GM19239 (cell line): ENCODE results near the gene KCNG1.
"Not testable (repeated sequence)": the region's sequence is repeated elsewhere in the genome, so short reads cannot be mapped to it uniquely, and the experiment has no call there.

Experiments used
- DNase-seq: peaks from one replicate; pipeline ENCODE4 v3.0.0; 2011; ENCODE audit warnings: low spot score; ENCODE audit not compliant: insufficient read length
- FAIRE-seq: peaks from 2 replicates; lab custom pipeline; 2011; peaks lifted over from hg19 to GRCh38; lab: Jason Lieb, UNC

KCNG1 gene, protein sequence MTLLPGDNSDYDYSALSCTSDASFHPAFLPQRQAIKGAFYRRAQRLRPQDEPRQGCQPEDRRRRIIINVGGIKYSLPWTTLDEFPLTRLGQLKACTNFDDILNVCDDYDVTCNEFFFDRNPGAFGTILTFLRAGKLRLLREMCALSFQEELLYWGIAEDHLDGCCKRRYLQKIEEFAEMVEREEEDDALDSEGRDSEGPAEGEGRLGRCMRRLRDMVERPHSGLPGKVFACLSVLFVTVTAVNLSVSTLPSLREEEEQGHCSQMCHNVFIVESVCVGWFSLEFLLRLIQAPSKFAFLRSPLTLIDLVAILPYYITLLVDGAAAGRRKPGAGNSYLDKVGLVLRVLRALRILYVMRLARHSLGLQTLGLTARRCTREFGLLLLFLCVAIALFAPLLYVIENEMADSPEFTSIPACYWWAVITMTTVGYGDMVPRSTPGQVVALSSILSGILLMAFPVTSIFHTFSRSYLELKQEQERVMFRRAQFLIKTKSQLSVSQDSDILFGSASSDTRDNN

DNA sequence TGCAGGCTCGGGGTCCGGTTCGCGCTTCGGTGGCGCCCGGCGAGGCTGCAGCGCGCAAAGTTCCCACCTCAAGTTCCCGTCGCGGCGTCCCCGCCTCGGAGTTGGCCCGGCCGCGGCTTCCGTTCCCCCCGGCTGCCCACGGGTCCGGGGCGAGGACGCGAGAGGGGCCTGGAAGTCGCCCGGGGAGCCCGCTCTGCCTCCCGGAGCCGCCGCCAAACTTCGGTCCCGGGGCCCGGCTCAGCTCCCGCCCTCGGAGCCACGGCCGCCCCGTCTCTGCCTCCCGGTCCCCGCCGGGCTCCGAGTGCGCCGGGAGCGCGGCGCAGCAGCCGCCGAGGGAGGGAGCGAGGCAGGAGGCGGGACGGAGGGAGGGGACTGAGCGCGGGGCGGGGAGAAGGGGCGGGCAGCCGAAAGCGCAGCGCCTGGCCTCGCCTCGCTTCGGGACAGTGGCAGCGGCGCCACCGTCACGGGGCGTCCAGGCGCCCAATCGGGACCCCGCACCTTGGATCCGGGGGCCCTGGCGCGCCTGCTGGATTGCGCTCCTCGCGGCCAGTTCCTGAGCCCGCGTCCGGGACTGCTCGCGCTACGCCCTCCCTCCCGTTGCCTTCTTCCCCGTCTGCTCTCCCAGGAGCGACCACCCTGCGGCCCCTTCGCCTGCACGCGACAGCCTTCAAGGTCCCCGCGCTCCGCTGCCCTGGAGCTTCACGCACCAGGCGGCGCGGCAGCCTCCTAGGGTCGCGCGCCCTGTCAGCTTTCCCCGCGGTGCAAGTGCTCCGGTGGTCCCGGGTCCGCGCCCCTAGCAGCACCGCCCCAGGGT is at the start of gene KCNG1:
KCNG1 (minus strand) TSS at position 305 of the 814 bp plus-strand sequence. CDS start 12,769 bp downstream, outside the sequence.
- peak; percentile 53 for DNase-seq
- FAIRE-seq, result peak; percentile 35

DNA sequence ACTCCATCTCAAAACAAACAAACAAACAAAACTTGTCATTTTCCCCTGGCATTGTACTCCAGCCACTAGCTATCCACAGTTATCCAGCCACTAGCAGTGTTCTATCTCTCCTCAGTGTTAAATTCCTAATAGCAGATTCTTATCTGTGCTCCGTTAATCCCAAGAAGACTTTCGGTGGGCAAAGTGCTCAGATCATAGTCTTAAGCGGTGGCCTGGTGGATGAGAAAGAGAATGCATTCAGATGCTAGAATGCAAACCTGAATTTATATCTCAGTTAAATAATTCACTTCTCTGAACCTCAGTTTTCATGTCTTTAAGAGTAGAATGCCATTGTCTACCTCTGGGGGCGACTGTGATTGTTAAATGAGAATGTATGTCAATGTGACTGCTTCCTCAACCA is 47.7 kb upstream of the KCNG1 start:
- FAIRE-seq, result no peak
- DNase-seq, result no peak

DNA sequence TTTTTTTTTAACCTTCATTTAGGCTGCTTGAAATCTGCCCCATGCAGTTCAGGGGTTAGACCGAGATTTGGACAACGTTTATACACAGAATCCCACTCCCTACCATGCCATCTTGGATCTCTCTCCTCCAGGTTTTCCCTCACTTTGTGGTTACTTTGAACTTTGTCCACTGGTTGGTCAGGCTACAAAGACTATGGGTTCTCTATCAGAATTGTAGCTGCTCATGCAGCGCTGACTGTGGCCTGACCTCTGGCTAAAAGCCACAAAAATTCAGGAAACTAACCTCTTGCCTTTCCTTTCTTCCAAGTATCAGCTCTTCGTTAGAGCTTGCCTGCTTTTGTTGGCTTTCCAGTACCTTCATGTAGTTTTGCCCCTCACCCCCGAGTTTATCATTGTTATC is 44.9 kb upstream of the KCNG1 start:
- DNase-seq (no peak), FAIRE-seq (no peak)

DNA sequence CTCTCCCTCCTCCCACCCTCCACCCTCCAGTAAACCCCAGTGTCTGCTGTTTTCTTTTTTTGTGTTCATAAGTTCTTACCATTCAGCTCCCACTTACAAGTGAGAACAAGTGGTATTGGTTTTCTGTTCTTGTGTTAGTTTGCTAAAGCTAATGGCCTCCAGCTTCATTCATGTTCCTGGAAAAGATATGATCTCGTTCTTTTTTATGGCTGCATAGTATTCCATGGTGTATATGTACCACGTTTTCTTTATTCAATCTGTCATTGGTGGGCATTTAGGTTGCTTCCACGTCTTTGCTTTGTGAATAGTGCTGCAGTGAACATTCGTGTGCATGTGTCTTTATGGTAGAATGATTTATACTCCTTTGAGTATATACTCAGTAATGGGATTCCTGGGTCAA is 42.7 kb upstream of the KCNG1 start:
- FAIRE-seq (no peak), DNase-seq (no peak)

DNA sequence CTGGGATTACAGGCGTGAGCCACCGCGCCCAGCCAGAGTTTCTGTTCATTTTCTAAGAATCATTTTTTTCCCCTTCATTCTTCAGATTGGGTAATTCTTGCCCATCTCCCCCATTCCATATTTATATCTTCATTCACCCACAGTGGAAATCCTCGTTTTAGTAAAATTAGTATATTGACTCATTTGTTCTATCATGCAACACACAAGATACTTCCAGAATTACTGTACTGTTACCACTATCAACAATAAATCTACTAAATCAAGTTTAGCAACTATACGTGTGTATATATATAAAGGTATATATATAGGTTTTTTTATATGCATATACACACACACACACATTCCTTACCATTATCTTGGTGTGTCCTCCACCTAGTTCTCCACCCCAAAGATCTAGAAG is 41.2 kb upstream of the KCNG1 start:
- no peak for DNase-seq
- FAIRE-seq, result no peak

DNA sequence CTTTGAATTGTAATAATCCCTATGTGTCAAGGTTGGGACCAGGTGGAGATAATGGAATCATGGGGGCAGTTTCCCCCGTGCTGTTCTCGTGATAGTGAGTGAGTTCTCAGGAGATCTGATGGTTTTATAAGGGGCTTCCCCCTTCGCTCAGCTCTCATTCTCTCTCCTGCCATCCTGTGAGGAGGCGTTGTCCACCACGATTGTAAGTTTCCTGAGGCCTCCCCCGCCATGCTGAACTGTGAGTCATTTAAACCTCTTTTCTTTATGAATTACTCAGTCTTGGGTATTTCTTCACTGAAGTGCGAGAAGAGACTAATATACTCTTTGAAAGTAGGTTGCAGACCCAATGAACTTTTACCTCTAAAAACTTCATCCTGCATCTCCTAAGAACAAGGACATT is 39.2 kb upstream of the KCNG1 start:
- FAIRE-seq (no peak), DNase-seq (no peak)

DNA sequence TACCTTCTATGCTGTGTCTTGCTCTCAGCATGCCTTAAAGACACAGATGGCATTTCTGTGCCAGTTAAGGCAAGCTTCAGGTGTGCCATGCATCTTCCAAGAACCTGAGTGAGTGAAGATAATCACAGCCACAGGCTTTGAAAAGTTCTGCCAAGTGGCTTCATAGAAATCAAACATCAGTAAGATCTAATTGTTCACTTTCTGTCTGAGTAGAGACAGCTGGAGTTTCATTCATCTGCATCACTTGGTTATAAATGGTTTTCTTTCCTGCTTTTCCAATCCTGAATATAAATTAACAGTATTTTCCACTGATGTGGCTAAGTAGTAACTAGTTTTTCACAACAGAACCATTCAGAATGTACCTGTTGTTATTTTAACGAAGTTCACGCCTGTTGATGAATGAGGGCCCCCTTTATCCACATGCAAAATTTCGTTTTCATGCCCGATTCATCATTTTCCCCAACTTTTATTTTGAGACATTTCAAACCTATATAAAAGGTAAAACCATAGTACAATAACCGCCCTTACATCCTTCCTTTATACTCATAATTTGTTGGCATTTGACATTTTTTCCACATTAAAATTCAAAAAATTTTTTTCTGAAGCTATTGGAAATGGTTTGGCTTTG is 38.6 kb upstream of the KCNG1 start:
- FAIRE-seq, result no peak
- no peak for DNase-seq

DNA sequence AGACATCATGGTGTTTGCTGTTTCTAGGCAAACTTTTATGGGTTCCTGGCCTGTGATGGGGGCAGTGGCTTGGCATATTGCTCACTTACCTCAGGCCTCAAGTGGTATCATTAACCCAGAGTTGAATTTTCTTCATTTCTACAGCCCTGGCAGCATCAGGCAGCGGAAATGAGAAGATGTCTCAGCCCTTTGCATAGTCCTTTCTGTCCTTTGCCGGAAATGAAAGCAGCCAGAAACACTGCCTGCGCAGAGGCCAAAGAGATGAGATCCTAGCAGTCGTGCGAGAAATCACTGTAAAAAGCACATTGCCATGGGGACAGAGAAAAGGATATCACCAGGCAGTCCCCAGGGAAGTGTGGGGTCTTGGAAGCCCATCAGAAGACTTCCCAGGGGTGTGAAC is 37.4 kb upstream of the KCNG1 start:
- FAIRE-seq (no peak), DNase-seq (no peak)

DNA sequence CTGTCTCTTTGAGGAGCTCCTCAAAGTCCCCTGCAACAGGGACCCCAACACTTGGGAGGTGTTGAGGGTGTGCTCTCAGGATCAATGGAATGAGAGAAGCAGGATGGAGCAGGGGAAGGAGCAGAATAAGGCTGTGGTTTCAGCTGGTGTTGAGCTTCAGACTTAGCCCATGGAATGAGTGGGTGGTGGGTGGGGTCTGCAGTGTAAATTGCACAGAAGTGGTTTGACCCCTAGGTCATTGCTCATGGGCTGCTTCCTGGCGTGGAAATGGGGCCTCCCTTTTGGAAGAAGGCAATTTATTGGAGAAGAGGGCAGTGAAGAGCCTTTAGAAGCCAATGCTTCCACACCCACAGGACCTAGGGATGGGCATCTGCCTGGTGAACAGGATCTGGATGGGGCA is 37.0 kb upstream of the KCNG1 start:
- FAIRE-seq, result no peak

DNA sequence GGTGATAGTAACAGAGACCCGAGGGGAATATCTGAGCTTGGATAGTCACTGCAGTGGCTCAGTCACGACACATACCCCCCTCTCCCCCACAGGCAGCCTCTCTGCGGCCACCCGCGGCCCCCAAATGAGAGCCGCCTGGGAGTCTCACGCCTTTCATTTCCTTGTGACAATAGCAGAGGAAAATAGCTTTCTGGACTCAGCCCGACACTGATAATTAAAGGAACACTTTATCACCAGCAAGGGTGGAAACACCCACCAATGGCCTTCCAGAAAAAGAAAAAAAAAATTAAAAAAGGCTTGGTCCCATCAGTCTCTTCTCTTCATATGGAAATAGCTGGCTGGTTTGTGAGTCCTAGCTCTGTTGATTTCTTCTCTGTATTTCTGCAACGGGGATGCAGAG is 35.1 kb upstream of the KCNG1 start:
- FAIRE-seq, result no peak
- no peak for DNase-seq

More for the DNA sequence above, 37.0 kb upstream of the KCNG1 start:
- no peak for DNase-seq

DNA sequence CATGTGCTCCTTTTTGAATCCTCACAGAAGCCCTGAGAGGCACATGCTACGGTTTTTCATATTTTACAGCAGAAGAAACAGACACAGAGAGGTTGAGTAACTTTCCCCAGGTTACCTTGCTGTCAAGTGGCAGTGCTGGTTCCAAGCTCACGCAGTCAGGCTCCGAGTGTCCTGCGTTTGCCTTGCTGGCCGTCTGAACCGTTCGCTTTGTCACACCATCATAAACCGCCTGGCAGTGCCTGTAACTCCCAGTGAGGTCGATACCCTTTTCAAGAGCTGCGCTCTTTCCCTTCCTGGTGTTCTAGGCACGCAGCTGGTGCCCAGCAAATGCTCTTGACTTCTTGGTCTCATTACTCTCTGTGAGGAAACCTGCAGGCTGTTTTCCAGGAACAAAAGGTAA is 31.3 kb upstream of the KCNG1 start:
- FAIRE-seq, result no peak
- no peak for DNase-seq

DNA sequence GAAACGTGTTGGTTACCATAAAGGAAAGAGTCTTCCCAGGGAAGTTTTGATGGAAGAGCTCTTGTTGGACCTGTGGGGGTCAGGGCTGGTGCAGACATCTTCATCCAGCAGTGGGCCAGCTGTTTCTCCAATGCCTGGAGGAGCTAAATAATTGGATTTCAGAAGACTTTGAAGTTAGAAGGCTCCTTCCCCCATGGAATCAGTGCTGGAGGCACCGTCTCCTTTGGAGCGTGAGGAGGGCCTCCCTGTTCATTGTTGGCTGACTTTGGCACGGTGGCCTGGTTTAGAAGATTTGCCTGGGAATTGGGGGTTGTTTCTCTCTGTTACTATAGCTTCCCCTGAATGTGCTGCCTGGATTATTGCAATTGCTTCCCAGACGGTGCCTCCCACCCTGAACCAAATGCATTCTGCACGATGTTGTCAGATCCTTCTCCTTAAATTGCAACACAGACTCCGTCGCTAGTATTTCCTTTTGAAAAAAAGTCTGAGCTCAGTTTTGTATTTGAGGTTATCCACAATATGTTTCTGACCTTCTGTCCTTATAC is 27.7 kb upstream of the KCNG1 start:
- FAIRE-seq (no peak), DNase-seq (no peak)

DNA sequence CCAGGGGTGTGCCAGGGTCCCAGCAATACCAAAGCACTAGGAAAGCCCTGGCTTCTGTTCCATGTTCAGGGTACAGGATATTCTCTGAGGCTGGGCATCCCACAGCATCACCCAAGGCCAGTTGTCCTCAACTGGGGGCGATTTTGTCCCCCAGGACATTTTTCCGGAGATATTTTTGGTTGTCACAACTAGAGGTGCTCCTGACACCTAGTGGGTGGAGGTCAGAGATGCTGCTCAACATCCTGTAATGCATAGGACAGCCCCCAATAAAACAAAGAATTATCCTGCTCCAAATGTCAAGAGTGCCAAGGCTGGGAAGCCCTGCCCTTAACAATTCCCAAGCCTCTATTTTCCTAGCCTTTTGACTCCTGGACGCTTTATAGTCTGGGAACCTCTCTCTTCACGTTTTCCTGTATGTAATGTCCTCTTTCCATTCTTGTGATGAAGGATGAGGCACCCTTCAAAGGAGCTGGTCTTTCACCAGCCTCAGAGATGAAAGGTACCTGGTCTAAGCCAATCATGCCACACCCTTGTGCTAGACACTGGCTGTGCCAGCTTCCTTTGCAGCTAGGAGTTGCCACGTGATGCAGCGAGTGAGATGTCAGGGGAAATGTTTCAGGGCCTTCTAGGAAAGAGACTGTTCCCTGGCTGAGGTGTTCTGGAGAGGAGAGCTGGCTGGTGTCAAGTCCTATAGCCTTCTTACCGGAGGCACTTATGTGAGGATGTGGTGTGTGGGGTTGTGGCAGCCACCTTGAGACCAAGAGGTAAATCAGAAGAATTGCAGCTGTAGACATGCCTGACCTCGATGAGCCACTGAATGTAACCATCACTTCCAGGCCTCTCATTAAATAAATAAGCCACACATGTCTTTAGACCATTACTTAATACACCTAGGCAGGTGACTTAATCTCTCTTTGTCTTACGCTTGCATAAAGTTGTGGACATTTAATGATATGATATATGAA is 23.4 kb upstream of the KCNG1 start:
- DNase-seq, result no peak
- no peak for FAIRE-seq

DNA sequence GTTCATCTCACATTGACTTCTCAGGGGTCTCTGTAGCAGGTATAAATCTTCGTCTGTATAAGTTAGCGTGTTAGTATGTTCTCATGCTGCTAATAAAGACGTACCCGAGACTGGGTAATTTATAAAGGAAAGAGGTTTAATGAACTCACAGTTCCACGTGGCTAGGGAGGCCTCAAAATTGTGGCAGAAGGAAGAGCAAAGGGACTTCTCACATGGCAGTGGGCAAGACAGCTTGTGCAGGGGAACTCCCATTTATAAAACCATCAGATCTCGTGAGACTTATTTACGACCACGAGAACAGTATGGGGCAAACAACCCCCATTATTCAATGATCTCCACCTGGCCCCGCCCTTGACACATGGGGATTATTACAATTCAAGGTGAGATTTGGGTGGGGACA is 22.6 kb upstream of the KCNG1 start:
- DNase-seq, FAIRE-seq: not testable (repeated sequence)

DNA sequence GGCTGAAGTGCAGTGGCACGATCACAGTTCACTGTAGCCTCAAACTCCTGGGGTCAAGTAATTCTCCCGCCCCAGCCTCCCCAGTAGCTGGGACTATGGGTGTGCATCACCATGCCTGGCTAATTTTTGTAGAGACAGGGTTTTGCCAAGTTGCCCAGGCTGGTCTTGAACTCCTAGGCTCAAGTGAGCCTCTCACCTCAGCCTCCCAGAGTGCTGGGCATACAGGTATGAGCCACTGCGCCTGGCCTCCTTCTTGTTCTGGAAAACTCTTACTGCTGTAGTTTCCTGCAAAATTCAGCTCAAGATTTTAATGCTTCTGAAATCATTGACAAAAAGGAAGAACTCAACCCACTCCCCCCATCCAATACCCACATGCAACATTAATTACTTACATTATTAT is 21.9 kb upstream of the KCNG1 start:
- DNase-seq (no peak), FAIRE-seq (no peak)

DNA sequence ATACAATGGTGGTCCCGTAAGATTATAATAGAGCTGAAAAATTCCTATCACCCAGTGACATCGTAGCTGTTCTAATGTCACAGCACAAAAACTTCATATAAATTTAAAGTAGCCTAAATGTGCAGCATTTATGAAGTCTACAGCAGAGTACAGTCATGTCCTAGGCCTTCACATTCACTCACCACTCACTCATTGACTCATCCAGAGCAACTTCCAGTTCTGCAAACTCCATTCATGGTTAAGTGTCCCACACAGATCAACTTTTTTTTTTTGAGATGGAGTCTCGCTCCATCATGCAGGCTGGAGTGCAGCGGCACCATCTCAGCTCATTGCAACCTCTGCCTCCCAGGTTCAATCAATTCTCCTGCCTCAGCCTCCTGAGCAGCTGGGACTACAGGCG is 20.9 kb upstream of the KCNG1 start:
- DNase-seq (no peak), FAIRE-seq (no peak)

DNA sequence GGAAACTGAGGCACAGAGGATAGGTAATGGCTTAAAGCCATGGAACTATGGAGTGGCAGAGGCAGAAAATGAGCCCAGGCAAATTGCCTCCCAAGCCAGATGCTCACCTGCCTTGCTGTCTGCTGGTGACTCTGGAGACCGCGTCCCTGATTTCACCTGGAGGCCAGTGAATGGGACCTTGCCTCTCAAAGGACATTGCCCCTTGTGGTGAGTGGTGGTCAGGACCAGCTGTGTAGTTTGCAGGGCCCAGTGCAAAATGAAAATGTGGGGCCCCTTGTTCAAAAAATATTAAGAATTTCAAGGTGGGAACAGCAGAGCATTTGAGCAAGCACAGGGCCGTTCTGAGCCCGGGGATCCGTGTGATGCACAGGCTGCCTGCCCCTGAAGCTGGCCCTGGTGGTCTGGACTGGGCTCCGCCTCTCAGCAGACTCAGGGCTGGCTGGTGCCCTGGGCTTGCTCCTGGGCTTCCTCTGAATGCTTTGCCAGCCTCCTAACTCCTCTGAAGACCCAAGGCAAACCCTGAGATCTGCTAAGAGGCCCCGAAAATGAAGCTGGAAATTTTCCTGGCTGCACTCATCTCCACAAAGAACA is 19.8 kb upstream of the KCNG1 start:
- FAIRE-seq (no peak), DNase-seq (no peak)

DNA sequence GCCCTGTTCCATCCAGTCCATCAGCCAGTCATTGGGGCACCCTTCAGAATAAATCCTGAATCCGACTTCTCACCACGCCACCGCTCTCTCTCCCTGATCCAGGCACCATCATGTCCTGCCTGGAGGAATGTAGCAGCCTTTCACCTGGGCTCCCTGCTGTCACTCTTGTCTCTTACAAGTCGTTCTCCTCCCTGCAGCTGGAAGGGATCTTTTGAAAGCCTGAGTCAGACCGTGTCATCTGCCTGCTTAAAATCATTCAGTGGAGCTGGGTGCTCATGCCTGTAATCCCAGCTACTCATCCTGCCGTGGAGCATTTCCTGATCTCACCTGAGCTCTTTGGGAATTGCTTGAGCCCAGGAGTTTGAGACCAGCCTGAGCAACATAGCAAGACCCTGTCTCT is 19.2 kb upstream of the KCNG1 start:
- FAIRE-seq, result no peak
- DNase-seq, result no peak

DNA sequence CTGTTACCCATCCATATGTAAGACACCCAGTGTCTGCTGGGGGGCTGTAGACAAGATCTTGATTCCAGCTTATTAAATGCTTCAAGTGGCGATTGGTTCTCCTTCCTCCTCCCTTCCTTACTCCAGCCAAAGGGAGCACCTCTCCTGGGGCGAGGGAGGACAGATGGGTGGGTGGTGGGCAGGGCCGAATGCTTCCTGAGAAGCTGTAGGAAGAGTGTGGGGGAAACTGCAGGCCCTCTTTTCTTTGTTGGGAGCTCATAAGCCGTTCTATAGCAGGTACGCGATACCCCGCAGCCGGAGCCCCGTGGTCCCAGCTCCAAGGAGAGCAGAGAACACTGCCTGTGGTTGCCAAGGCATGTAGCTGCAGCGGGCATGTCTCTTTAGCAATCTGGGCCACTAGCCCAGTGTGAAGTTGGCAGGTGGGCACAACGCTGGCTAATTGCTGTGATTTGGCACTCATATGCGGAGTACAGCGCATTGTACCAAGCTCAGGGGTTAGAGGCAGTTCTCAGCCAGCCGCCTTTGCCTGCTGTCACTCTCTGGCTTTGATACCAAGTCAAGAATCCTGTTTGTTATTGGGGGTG is 14.7 kb upstream of the KCNG1 start:
- FAIRE-seq (no peak), DNase-seq (no peak)
